ENCODE measurements around the gene TREX2.

DNA sequence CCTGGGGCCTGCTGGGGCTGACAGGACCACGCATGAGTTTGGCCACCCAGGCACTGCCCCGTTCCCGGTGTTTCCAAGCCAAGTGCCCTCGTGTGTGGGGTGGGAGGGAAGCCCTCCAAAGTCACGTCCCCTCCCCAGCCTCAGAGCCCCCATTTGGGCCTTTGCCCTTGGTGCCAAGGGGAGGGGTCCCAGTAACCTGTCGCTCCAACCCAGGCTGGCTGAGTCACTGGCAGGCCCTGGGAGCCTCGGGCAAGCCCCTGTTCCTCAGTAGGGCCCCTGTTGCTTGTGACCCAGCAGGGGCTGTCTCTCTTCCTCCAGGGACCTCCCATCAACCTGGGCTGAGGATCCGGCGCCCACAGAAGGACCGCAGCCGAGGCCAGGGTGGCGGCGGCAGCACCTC is 35.2 kb upstream of the TREX2 start:
- TF ChIP-seq POLR2AphosphoS5 (IDR thresholded peaks at IDR 0.05) (no peak), POLR2A (IDR thresholded peaks at IDR 0.05) (no peak)

All from breast epithelium (tissue), 3 donors.